GM18508 (cell line): Measurements from ENCODE around the gene CAPS.

Experiments
- ATAC-seq: cut with Tn5 transposase; IDR thresholded peaks from one replicate; pipeline ENCODE4 v1.9.1; 2021; ENCODE audit warnings: moderate number of reproducible peaks; ENCODE audit not compliant: insufficient read depth, unreplicated experiment

Gene CAPS

DNA sequence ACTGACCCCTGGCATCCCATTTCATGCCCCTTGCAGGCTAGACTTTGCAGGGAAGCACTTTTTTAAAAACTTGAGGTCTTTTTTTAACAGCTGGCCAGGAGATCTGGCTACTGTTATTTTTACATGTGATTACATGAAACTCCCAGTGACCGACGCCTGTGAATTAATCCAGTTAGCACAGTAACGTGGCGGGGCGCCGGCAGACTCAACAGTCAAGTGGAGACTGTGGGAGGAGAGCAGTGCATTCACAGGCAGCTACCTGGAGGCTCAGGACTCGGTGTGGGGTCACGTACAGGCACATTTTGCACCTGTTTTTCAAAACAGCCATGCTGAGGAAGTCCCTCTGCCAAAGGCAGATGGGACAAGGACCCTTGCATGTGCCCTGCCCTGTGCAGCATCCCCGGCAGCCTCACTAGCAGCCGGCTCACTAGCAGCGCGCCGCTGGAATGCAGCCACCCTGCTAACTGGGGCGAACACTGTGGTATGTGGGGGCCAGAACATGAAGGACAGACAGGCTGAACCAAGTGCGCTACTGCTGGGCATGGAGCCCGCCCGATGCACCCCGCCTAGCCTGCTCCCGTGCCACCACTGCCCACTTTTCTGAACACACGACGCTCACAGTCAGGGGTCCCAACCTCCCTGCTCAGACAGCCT lies 18.7 kb downstream of the CAPS start:
- no peak for ATAC-seq

DNA sequence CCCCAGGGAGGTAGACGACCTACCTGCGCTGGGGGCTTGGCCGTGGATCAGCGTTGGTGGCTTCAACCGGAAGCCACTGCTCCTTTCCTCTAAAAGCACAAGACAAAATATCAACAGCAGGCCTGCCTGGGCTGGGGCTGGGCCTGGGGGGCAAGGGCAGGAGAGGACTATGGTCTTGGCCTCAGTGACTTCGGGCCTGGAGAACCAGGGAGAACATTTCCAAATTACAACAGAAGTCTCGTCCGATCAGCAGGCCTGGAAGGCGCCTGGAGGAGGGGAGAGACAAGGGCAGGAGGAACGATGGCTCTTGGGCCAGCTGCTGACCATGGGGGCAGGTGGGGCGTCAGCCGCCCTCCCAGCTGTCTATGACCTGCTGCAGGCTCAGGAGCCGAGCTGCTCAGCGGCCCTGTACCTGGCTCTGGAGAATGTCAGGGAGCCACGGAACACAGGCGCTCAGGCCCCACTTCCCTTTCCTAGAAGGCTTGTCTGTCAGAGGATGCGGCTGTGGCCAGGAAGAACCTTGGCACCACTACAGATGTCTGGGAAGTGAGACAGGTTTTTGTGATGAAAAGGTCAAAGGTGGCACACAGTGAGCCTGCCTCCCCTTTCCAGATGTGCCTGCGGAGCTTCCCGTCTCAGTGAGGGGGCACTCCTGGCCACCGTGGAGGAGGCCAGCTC lies 19.5 kb downstream of the CAPS start:
- ATAC-seq: no peak

DNA sequence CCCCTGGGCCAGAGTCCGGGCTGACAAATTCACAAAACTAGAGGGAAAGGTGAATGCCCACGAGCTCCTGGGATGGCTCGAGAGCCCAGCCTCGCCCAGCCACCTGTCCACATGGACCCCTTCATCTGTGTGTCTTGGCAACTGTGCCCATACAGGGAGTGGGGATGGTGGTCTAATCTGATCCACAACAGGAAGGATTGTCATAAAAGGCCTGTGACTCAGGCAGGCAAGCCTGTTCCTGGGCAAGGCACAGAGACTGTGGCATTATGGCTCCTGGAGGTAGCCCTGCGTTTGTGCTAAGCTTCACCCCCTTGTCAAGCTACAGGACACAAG lies 20.0 kb downstream of the CAPS start:
- no peak for ATAC-seq

DNA sequence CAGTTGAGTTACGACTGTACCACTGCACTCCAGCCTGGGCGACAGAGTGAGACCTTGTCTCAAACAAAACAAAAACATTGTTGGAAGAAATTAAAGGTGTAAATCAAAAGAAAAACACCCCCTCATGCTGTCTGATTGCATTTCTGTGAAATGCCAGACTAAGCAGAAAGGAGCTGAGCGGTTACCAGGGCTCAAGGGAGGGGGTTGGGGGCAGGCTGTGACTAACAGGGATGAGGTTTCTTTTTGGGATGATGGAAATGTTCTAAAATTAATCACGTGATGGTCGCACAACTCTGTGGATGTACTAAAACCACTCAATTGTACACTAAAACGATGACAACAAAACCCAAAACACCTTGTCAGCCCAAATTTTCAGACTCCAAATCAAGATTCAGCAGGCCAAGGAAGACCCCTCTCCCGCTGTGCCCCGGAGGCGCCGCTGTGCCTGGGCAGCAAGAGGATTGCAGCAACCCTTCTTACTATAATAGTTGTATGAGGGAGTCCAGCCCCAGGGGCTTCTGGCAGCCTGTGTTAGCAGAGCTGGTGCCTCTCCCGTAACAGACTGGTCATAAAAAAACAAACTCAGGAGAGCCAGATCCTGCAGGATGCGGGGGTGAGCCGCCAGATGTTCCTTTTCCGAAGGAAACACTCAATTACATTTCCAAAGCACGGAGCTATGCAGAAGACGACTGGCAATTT lies 20.9 kb downstream of the CAPS start:
- no peak for ATAC-seq

DNA sequence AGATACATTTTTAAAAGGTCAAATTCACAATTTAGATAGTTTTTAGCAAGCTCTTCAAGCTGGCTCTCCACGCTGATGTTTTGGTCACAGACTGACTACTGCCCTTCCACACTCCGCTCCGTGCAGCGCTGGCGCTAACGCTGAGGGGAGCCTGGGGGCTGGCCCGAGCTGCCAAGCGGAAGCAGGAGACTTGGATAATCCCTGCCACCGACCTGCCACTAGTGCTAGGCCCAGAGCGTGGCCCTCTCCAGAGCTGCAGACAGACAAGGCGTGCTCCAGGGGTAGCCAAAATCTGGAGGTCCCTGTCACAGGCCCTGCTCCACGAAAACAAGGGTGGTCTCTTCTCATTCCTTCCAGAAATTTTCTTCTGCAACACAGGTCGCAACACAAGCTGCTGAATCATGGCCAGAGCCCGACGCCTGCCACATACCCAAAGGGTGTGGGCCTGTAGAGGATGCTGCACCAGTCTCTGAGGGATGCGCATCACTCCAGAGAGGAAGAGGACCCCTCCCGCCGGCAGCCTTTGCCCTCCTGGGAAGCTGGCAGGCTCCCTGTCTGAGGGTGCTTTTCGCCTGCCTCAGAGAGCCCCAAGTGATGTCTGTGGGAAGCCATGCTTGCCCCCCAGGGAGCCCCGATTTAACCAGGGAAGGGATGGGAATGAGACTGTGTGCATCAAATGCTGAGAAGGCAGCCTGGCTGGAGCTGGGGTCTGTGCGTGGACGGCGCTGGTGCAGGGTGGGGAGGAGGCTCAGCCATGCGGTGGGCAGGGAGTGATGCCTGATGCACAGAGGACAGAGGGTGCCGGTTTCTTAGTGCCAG lies 21.6 kb downstream of the CAPS start:
- ATAC-seq: no peak

DNA sequence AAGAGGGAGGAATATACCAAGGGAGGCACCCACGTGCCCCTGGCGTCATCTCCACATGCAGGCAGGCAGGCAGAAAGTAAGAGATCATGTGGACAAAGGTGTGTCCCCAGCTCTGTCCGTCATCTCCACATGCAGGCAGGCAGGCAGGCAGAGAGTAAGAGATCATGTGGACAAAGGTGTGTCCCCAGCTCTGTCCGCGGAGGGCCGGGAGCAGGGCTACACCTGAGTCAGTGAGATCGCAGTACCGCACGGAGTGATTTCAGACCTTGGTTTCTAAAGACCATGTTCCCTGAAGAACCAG lies 22.2 kb downstream of the CAPS start:
- no peak for ATAC-seq

DNA sequence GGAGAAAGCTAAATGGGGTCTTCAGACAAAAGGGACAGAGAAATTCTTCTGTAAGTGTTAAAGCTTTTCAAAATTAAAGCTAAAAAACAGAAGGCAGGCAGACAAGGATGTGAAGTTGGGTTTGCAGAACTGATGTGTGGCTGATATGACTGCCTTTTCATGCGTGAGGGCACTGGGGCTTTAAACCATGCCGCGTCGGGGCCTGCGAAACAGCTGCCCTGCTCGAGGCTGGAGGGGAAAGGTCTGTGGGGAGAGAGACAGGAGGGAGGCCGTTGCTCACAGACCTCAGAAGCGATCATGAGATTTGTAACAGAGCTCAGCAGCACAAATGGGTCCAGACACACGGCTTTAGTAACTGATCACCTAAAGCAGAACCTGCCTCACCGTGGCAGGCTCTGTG lies 23.5 kb downstream of the CAPS start:
- no peak for ATAC-seq

DNA sequence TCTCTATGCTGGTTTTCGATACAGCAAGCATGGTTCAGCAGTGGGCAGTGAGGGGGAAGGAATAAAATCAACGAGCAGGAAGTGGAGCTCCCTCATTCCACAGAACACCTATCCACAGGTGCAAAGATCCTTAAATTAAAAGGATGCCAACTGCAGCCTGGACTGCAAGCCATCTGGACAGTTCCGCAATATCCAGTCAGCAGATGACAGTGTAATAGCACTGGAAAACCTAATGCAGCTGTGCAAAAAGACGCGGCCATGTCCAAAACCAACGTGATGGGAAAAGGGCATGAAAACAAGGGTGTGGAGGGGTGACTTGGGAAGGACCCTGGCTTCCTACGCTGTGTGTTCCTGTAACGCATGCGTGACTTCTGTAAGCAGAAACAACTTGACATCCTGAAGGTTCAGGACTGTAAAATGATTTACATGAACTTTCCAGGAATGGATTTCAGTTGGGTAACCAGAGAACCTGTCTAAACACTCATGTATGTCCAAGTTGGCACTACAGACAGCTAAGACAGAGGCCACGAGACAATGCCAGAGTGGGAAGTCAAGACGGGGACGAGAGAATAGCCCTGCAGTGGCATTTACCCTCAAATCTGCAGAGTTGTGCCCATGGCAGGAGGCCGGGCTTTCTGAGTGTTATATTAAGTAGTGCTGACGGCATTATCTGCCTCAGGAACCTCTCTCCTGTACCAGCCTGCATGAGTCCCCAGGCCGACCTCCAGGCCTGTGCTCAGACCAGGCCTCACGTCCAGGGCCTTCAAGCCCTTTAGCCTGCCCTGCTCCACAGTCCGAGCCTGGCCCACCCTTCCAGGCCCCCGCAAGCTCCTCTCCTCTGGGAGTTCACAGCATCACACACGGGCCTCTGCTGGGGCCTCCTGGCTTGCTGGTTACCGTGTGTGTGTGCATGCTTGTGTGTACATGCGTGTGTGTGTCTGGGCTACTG lies 26.5 kb downstream of the CAPS start:
- ATAC-seq: no peak

DNA sequence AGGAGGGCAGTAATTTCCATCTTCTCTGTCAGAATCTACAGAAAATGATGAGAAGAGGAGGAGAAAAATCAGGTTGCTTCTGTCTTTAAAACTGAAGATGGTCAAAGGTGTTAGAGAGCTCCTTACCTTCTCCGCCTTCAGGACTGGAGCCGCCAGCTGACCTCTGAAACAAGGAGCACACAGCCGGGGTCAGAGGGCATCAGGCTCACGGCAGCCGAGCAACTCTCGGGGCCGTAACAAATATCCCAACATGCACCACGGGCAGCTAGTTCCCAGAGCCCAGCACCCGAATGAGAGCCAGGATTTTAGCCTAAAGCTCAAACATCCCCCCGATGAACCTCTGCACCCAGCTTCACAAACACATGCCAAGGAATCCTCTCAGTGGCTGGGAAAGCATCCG lies 27.6 kb downstream of the CAPS start:
- ATAC-seq: no peak

DNA sequence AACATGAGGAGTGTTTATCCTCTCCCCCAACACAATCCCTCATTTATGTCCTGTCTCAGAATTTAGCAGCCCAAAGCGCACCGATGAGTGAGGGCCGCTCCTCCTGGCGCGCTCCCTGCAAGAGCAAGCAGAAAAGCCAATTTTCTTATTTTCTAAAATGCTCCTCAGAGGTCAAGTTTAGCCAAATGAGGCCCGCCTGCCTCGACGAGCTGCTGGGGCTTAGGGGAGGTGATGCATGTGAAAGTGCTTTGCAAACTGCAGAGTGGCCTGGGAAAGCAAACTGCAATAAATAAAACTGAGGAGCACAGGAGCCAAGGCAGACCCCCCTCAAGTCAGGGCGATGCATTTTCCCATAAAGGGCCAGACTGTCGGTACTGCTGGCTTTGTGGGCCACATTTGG lies 29.0 kb downstream of the CAPS start:
- no peak for ATAC-seq

DNA sequence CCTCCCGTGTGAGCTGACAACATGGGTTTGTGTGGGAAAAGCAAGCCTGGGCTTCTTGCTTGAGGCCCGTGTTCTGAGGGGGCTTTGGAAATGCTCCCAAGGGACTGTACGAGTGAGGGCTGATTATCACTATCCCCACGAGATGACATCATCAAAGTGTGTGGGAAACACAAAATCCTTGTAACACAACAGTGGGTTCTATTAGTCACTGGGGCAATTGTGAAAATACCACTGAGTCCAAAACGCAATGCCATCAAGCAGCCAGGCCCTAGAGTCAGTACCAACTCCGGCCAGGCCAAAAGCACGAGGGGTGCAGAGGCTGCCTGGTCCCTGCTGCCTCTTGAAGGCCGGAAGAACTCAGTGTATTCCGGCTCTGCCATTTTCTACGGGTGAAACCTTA lies 29.6 kb downstream of the CAPS start:
- ATAC-seq: no peak

DNA sequence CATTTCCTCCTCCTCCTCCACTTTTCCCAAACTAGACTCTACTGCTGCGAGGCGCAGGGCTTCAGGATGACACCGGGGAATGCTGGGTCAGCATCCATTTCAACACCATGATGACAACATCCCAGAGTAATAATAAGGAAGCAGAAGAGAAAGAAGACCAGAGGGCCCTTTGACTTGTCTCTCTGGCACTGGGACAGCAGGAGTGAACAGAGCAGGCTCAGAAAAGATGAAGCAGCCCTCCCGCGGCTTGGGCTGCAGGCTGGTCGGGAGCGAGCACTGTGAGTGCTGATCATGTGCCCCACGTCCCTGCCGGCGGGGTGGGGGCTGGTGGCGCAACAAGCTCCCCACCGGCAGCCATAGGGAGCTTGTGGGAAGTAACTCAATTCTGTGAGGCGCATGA lies 33.4 kb downstream of the CAPS start:
- ATAC-seq: no peak

DNA sequence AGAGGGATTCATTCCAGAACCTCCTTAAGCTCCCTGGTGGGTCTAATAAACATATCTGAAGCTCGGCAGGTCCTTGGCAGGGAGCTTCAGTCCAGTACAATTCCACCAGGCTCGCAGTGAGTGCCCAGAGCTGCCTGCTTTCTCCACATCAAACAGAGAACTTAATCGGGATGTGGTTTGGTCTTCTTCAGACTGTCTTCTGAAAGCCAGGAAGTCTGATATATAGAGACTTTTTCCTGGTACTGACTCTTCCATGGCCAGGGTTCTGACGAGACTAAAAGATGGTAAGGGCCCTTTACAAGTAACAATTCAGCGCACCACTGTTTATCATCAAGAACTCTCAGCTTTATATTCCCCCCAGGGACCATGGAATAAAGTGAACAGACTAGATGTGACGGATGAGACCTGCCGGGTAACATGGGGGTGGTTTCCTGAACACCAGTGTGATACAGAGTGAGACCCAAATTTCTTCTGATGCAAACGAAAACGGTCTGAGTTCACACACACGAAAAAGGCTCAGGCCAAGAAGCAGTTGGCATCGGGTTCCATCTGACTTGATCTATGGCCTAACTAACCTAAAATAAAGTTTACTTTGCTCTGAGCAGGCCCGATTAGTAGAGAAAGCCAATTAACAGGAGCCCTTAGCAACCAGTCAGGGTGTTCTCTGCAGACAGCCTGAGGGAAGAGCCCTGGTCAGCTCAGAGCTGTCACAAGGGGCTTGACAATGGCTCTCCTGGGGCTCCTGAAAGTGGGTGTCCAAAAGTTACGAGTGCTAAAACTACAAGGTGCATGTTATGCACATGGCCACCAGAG lies 34.9 kb downstream of the CAPS start:
- ATAC-seq: no peak

DNA sequence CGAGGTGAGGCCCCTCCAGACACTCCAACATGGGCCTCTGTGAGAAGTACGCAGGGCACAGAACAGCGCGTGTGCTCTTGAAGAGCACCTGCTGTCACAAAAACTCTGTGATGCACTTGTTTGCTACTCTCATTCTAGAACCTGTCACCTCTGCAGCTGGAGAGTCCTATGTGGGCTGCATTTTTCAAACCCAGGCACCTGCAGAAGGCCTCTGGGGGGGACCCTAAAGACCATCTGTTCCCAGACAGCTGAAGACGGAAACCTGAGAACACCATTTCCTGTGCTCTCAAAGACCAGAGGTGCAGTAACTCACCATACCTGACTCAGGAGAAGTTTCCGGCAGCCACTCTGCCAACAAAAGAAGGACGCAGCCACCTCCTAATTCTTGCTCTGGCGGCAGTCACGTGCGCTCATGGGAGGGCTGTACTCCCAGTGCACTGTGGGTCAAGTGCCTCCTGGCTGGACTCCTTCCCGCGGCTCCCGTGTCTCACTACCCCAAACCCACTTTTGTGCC lies 35.8 kb downstream of the CAPS start:
- no peak for ATAC-seq

DNA sequence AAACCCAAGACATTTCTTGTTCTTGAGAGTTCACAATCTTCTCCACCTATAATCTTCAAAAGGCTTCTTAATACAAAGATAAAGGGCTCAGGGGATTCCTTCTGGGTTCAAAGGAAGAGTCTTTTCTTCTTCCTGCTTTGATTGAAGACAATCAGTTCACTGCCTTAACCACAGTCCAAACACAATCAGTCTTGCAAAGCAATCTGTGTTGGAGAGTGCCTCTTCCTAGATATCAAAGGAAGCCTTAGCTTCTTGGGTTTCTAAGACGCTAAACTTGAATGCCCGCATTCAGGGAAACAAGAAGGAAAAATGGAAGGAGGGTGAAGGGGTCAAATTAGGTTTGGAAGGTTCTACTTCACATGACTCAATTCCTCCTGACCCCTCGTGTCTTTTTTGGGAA lies 36.7 kb downstream of the CAPS start:
- ATAC-seq: no peak

DNA sequence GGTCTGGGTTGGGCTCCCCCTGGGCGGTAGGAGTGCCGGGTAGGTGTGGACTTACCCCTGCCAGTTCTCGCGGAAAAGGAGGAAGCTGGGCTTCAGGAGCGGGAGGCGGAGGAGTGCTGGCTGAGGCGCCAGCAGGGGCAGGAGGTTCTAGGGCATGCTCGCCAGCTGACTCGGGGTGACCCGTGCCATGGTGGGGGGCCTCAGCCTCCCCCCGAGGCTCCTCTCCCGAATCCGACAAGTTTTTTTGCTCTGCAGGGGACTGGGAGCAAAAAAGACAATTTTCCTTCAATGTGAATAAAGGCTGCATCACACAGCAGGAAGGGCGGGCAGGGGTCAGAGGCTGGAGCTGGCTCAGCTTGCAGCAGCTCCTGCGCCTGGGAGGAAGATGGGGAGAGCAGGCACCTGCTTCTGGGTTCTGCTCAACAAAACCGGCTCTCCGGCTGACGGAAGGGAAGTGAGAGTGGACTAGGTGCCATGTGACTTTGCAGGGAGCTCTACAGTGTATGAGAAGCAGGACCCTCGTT lies 37.3 kb downstream of the CAPS start:
- no peak for ATAC-seq

DNA sequence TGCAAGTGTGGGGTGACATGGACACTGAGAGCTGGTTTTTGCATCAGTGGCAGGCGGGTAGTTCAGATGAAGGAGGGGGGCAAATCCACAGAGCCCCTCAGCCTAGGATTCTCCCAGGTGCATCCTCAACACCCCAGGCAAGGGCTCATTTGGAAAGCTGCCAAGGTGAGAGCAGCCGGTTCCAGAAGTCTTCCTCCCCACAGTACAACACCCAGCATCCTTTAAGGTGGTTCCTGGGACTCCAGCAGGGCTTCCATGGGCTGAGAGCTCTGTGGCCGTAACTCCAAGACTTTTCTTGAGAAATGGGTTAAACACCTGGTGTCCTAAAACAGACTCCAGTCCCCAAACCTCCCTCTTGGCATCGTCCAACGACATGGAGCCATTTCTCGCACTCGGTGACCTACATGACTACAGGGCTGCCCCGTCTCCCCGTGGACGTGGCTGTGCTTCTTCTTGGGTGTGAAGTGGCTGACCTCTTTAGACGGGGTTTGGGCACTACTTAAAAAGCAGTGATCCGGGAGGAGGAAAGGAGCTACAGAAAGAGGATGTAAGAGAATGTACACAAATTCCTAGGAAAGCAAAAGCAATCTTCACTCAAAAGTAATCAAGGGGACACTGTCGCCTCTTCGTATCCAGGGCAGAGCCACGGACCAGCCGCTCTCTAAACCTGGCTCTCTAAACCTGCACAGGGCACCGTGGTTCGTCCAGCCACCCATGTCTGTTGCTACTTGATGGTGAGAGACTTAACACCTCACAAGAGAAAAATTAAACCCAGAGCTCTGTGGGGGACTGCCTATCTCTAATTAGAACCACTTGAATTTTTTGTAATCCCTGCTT lies 38.4 kb downstream of the CAPS start:
- no peak for ATAC-seq

DNA sequence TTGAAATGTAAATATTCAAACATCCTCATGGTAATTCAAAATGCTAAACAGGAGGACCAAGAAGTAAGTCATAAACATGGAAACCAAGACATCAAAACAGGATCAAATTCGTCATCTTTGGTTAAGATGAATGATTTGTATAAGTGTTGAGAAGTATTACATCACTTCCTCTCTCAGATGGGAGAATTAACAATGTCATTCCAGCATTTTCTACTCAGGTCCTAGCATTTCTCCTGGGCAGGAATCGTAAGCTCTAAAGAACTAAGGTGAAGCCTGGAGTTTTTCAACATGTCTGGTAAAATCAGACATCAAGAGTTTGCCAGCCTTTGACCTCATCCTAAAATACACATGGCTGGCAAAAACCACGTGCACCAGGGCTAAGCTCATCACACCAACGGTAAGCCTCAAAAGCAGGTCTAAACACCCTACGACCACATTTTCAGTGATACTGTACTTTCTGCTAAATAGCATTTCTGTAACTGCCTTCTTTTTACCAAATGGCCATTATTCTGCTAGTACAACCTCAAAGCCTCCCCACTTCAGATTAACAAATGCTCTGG lies 39.1 kb downstream of the CAPS start:
- ATAC-seq: no peak
